H1 (cell line): ENCODE results near the gene NEGR1. TPM values are rescaled to one million over a fixed set of nuclear protein-coding genes. Genes with fewer than 3 reads are reported as not detected.

Source experiments
- CTCF ChIA-PET: fragments of 300-600 bp; sonication (Branson Sonifier 250); formaldehyde crosslinking; loops from one replicate; lab custom pipeline; 2021; ENCODE audit not compliant: partially characterized antibody; lab: Charles Lee
- POLR2A ChIA-PET: fragments of 300-600 bp; sonication (Branson Sonifier 250); formaldehyde crosslinking; loops from one replicate; lab custom pipeline; 2021; ENCODE audit warnings: inconsistent platforms; ENCODE audit not compliant: partially characterized antibody; lab: Charles Lee
- DNase-seq, 2 experiments: peaks; one replicate each; pipeline versions ENCODE4 v3.0.0 to v3.0.0-alpha.2; 2010 to 2022; ENCODE audit warnings: low spot score in 2 of 2, low read depth in 1 of 2, mixed read lengths in 1 of 2
- FAIRE-seq: peaks from 2 replicates; lab custom pipeline; 2011; peaks lifted over from hg19 to GRCh38; lab: Jason Lieb, UNC
- H2AFZ ChIP-seq: 2 replicates; pipeline ENCODE4 v1.8.1; 2012; ENCODE audit warnings: low read length, inconsistent platforms
- H2AK5ac ChIP-seq: 2 replicates; pipeline ENCODE4 v1.6.1; 2013; ENCODE audit warnings: low read depth, low read length
- H2BK120ac ChIP-seq: replicated peaks from 2 replicates; pipeline ENCODE3; 2013; ENCODE audit warnings: low read depth, low read length, inconsistent platforms
- H2BK12ac ChIP-seq: 2 replicates; pipeline ENCODE4 v1.6.1; 2013; ENCODE audit warnings: low read depth, low read length
- H2BK15ac ChIP-seq: 2 replicates; pipeline ENCODE4 v1.6.1; 2013; ENCODE audit warnings: low read length
- H2BK20ac ChIP-seq: 2 replicates; pipeline ENCODE4 v1.6.1; 2013; ENCODE audit warnings: low read length
- H2BK5ac ChIP-seq: 2 replicates; pipeline ENCODE4 v1.6.1; 2013; ENCODE audit warnings: low read depth, low read length
- H3K14ac ChIP-seq: 2 replicates; pipeline ENCODE4 v1.6.1; 2013; ENCODE audit warnings: inconsistent platforms; ENCODE audit not compliant: insufficient read length
- H3K18ac ChIP-seq: 2 replicates; pipeline ENCODE4 v1.6.1; 2013; ENCODE audit warnings: low read length; ENCODE audit errors: extremely low read depth
- H3K23ac ChIP-seq: 2 replicates; pipeline ENCODE4 v1.6.1; 2013; ENCODE audit warnings: inconsistent platforms; ENCODE audit not compliant: insufficient read length
- H3K23me2 ChIP-seq: 2 replicates; pipeline ENCODE4 v1.6.1; 2013; ENCODE audit warnings: low read depth, low read length
- H3K27ac ChIP-seq: 2 replicates; pipeline ENCODE4 v1.6.1; 2011; ENCODE audit warnings: low read depth, low read length, inconsistent platforms
- H3K27me3 ChIP-seq, 4 experiments: replicated peaks in 1 of 4; 1 replicate in 1 of 4; 2 replicates in 3 of 4; pipeline versions ENCODE4 v1.6.1 to v1.8.1; 2011 to 2013; ENCODE audit warnings: low read length in 3 of 4, mild to moderate bottlenecking in 3 of 4, inconsistent platforms in 2 of 4, mixed read lengths in 2 of 4, moderate library complexity in 1 of 4; ENCODE audit not compliant: control insufficient read depth in 3 of 4, insufficient read depth in 3 of 4; ENCODE audit errors: extremely low read depth in 1 of 4
- H3K36me3 ChIP-seq, 4 experiments: 2 replicates each; pipeline versions ENCODE4 v1.6.1 to v1.8.1; 2011 to 2013; ENCODE audit warnings: mild to moderate bottlenecking in 4 of 4, low read length in 3 of 4, moderate library complexity in 2 of 4, control low read depth in 1 of 4, inconsistent platforms in 1 of 4; ENCODE audit not compliant: insufficient read depth in 4 of 4, control insufficient read depth in 2 of 4
- H3K4ac ChIP-seq: replicated peaks from 2 replicates; pipeline ENCODE3; 2013; ENCODE audit warnings: low read length, low read depth, mixed read lengths, inconsistent platforms; ENCODE audit not compliant: insufficient read length
- H3K4me1 ChIP-seq, 4 experiments: replicated peaks in 1 of 4; 1 replicate in 1 of 4; 2 replicates in 3 of 4; pipeline versions ENCODE4 v1.6.1 to v1.8.1; 2011 to 2013; ENCODE audit warnings: low read length in 3 of 4, inconsistent platforms in 2 of 4, mixed read lengths in 1 of 4; ENCODE audit not compliant: insufficient read depth in 4 of 4, control insufficient read depth in 3 of 4
- H3K4me2 ChIP-seq, 2 experiments: 2 replicates each; pipeline versions ENCODE4 v1.6.1 to v1.8.1; 2011 to 2013; ENCODE audit warnings: low read depth in 2 of 2, low read length in 2 of 2, control low read depth in 1 of 2, inconsistent platforms in 1 of 2, mild to moderate bottlenecking in 1 of 2; ENCODE audit not compliant: insufficient read depth in 1 of 2
- H3K4me3 ChIP-seq, 4 experiments: fragments of 200-600, 300-600 bp in 1 of 4; sonication (generic), shearing (Covaris generic), sonication (Bioruptor Twin) in 1 of 4; 2 replicates each; pipeline versions ENCODE4 v1.5.1 to v1.8.1; 2011 to 2016; ENCODE audit warnings: low read length in 4 of 4, low read depth in 3 of 4, control low read depth in 2 of 4, inconsistent platforms in 2 of 4, mild to moderate bottlenecking in 2 of 4, mixed read lengths in 1 of 4, moderate library complexity in 1 of 4; ENCODE audit not compliant: insufficient read depth in 2 of 4; ENCODE audit errors: extremely low read depth in 1 of 4
- H3K56ac ChIP-seq: replicated peaks from 2 replicates; pipeline ENCODE3; 2013; ENCODE audit warnings: low read depth, mild to moderate bottlenecking, mixed read lengths, low read length, inconsistent platforms; ENCODE audit not compliant: insufficient read length
- H3K79me1 ChIP-seq: 2 replicates; pipeline ENCODE4 v1.6.1; 2013; ENCODE audit warnings: low read depth, low read length, control low read depth
- H3K79me2 ChIP-seq, 2 experiments: 2 replicates each; pipeline versions ENCODE4 v1.6.1 to v1.8.1; 2012 to 2013; ENCODE audit warnings: low read length in 2 of 2, mild to moderate bottlenecking in 2 of 2, inconsistent platforms in 1 of 2; ENCODE audit not compliant: insufficient read depth in 2 of 2, control insufficient read depth in 1 of 2
- H3K9ac ChIP-seq, 4 experiments: replicated peaks in 1 of 4; 1 replicate in 1 of 4; 2 replicates in 3 of 4; pipeline versions ENCODE4 v1.6.1 to v1.8.1; 2011 to 2013; ENCODE audit warnings: low read depth in 3 of 4, low read length in 3 of 4, control low read depth in 2 of 4, mild to moderate bottlenecking in 2 of 4, moderate library complexity in 2 of 4, inconsistent platforms in 1 of 4; ENCODE audit errors: extremely low read depth in 1 of 4
- H3K9me3 ChIP-seq, 2 experiments: 2 replicates each; pipeline versions ENCODE4 v1.6.1 to v1.8.1; 2012 to 2013; ENCODE audit warnings: mild to moderate bottlenecking in 2 of 2, moderate library complexity in 2 of 2, control low read depth in 1 of 2, inconsistent platforms in 1 of 2, low read depth in 1 of 2, low read length in 1 of 2, mixed read lengths in 1 of 2; ENCODE audit not compliant: insufficient read depth in 2 of 2
- H4K20me1 ChIP-seq, 2 experiments: replicated peaks in 1 of 2; 2 replicates each; pipeline versions ENCODE3 to v1.8.1; 2011 to 2013; ENCODE audit warnings: inconsistent platforms in 2 of 2, low read length in 2 of 2, mild to moderate bottlenecking in 1 of 2; ENCODE audit not compliant: insufficient read depth in 2 of 2, control insufficient read depth in 1 of 2
- H4K5ac ChIP-seq: 2 replicates; pipeline ENCODE4 v1.6.1; 2013; ENCODE audit warnings: low read length, low read depth, mixed read lengths, inconsistent platforms; ENCODE audit not compliant: insufficient read length
- H4K8ac ChIP-seq: 2 replicates; pipeline ENCODE4 v1.8.0; 2013; ENCODE audit warnings: mild to moderate bottlenecking, moderate library complexity, low read length, inconsistent platforms; ENCODE audit not compliant: insufficient read depth; ENCODE audit errors: extremely low read depth
- H4K91ac ChIP-seq: replicated peaks from 2 replicates; pipeline ENCODE3; 2013; ENCODE audit warnings: low read length, mixed read lengths, inconsistent platforms; ENCODE audit not compliant: insufficient read length
- E2F6 ChIP-seq: IDR thresholded peaks from 2 replicates; pipeline ENCODE4 v1.6.1; 2012; ENCODE audit warnings: inconsistent platforms
- KDM1A ChIP-seq: fragments of 200-600, 300-600 bp; sonication (generic); IDR thresholded peaks from 2 replicates; pipeline ENCODE4 v1.7.1; 2016; ENCODE audit warnings: mild to moderate bottlenecking, low read length, borderline replicate concordance
- MAFK ChIP-seq: IDR thresholded peaks from 2 replicates; pipeline ENCODE4 v1.6.1; 2012; ENCODE audit warnings: low read depth, mild to moderate bottlenecking, improper control_type of control experiment, low read length
- NRF1 ChIP-seq: IDR thresholded peaks from 2 replicates; pipeline ENCODE4 v1.6.1; 2011; ENCODE audit warnings: mild to moderate bottlenecking, low read depth, low read length, improper control_type of control experiment
- RBBP5 ChIP-seq: IDR thresholded peaks from 2 replicates; pipeline ENCODE4 v1.7.1; 2012; ENCODE audit warnings: low read depth, mild to moderate bottlenecking, inconsistent platforms, low read length, moderate library complexity, borderline replicate concordance
- SUZ12 ChIP-seq: fragments of 200-600 bp; sonication (generic); IDR thresholded peaks from 2 replicates; pipeline ENCODE4 v1.6.1; 2012; ENCODE audit warnings: mild to moderate bottlenecking, inconsistent platforms, low read length, moderate library complexity, mixed read lengths
- TBP ChIP-seq: IDR thresholded peaks from 2 replicates; pipeline ENCODE4 v1.6.1; 2011; ENCODE audit warnings: low read depth, low read length, improper control_type of control experiment
- TEAD4 ChIP-seq: IDR thresholded peaks from 2 replicates; pipeline ENCODE4 v1.6.1; 2012; ENCODE audit warnings: low read depth, low read length, inconsistent platforms, mixed read lengths
- YY1 ChIP-seq: IDR thresholded peaks from 2 replicates; pipeline ENCODE4 v1.6.1; 2011; ENCODE audit warnings: low read depth, mild to moderate bottlenecking, low read length
- ZNF274 ChIP-seq: IDR thresholded peaks from 2 replicates; pipeline ENCODE4 v1.7.0; 2012; ENCODE audit warnings: low read length, borderline replicate concordance; ENCODE audit errors: extremely low read depth
- WGBS, 2 experiments: shearing (Covaris generic) in 1 of 2; methylation state at CpG; one replicate each; pipeline versions ENCODE4 v1.1.6 to v1.1.7; 2013 to 2015; ENCODE audit warnings: low lambda C conversion rate in 2 of 2, mixed read lengths in 2 of 2, inconsistent platforms in 1 of 2, low coverage in 1 of 2, missing lambda C conversion rate in 1 of 2; ENCODE audit not compliant: insufficient replicate concordance in 2 of 2, insufficient coverage in 1 of 2, insufficient read length in 1 of 2; ENCODE audit errors: extremely low coverage in 1 of 2, missing lambda C conversion rate in 1 of 2; 5-methylcytosine and 5-hydroxymethylcytosine counted together
- polyA plus RNA-seq, 7 experiments: library from polyadenylated mRNA; depleted of rRNA in 3 of 7; stranded (reverse) in 5 of 7; unstranded in 2 of 7; fragments of >200 nt in 5 of 7; fragments of 200-250 nt in 2 of 7; gene quantifications; 1 replicate in 5 of 7; 2 replicates in 1 of 7; 4 replicates in 1 of 7; pipeline versions ENCODE4 v1.2.1 to v1.2.3, GENCODE V29; 2011 to 2013; ENCODE audit warnings: missing spikeins in 2 of 7, mixed read lengths in 2 of 7
- total RNA-seq: library from RNA; stranded (reverse); fragmentation: NEBNext Ultra II Directional; extraction: Animal tissue kit (Norgen Biotek cat#: 25700); gene quantifications from 2 replicates; pipeline ENCODE4 v1.2.1, GENCODE V29; 2021
- TF ChIP-seq, protein P1 (sequence below): IDR thresholded peaks from 2 replicates; pipeline ENCODE4 v1.6.1; 2012; ENCODE audit warnings: low read length, inconsistent platforms

The NEGR1 gene
- total and polyA plus RNA-seq, 2 of the 8 experiments (the other 6 are each of a cell fraction or from before 2014, with no cell fraction given), result 0.71 to 1.3 TPM

DNA sequence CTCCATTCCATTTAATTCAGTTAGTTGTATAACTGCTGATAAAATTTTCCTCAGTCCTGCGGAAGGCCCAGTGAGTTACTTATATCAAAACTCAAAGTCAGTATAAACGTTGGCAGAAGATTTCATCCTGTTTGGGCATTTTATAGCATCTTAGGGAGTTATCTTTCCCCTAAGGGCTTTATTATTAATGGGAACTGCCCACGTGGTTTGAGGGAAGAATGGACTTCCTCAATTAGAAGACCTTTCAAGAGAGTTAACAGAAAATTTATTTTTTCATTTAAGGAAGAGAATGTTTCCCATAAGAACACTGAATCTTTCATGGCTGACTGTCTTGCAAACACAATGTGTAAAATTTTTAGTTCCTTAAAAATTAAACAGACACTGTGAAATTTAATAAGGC lies 400.1 kb downstream of the NEGR1 start:
- TF ChIP-seq MAFK (no peak), TBP (no peak), SUZ12 (no peak), TEAD4 (no peak), YY1 (no peak), E2F6 (no peak), RBBP5 (no peak), NRF1 (no peak), KDM1A (no peak), ZNF274 (no peak)
- TF ChIP-seq, protein P1, sequence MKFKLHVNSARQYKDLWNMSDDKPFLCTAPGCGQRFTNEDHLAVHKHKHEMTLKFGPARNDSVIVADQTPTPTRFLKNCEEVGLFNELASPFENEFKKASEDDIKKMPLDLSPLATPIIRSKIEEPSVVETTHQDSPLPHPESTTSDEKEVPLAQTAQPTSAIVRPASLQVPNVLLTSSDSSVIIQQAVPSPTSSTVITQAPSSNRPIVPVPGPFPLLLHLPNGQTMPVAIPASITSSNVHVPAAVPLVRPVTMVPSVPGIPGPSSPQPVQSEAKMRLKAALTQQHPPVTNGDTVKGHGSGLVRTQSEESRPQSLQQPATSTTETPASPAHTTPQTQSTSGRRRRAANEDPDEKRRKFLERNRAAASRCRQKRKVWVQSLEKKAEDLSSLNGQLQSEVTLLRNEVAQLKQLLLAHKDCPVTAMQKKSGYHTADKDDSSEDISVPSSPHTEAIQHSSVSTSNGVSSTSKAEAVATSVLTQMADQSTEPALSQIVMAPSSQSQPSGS, result no peak
- TF ChIP-seq, all 59 proteins: peak for 0
- ChIA-PET CTCF (no interaction called here), POLR2A (no interaction called here)
- Histone ChIP-seq H2BK5ac (no peak overlapping the region), H3K4me3 (no peak overlapping the region), H3K56ac (no peak overlapping the region), H3K23me2 (no peaks in the 10 kb centered on the region), H4K91ac (no peak overlapping the region), H3K79me2 (no peaks in the 10 kb centered on the region), H3K27ac (no peak overlapping the region), H4K8ac (no peak overlapping the region), H3K9me3 (no peaks in the 10 kb centered on the region), H2BK20ac (no peak overlapping the region), H3K14ac (no peak overlapping the region), H3K4ac (no peak overlapping the region), H4K5ac (no peak overlapping the region), H4K20me1 (no peaks in the 10 kb centered on the region), H3K9ac (no peak overlapping the region), H2AK5ac (no peak overlapping the region), H2BK12ac (no peak overlapping the region), H3K36me3 (no peaks in the 10 kb centered on the region), H2BK120ac (no peak overlapping the region), H3K4me1 (no peaks in the 10 kb centered on the region), H3K27me3 (no peaks in the 10 kb centered on the region), H2BK15ac (no peak overlapping the region), H3K18ac (no peak overlapping the region), H3K4me2 (no peak overlapping the region), H3K23ac (no peak overlapping the region), H2AFZ (no peak overlapping the region), H3K79me1 (no peaks in the 10 kb centered on the region)
- DNase-seq (no peak), FAIRE-seq (no peak)
- 93% methylated on average over 3 of the region's 3 CpGs; no CpG with 5 or more reads in 1 of the 2 experiments for WGBS, 2 experiments
